K562 (cell line): ENCODE data around the gene SEC14L5.

Experiments used
- BRCA1 ChIP-seq, 2 experiments: fragments of 450-650 bp in 1 of 2; sonication (generic) in 1 of 2; formaldehyde crosslinking in 1 of 2; IDR thresholded peaks; 2 replicates each; pipeline versions ENCODE4 v1.5.0 to v1.6.1; 2017 to 2020; ENCODE audit warnings: mild to moderate bottlenecking in 1 of 2, missing genetic modification reagents in 1 of 2
- CEBPB ChIP-seq: fragments of 450-650 bp; IDR thresholded peaks from 2 replicates; pipeline ENCODE4 v1.6.1; 2016; ENCODE audit warnings: missing genetic modification characterization, missing compliant biosample characterization
- CTCF ChIP-seq, 3 experiments: IDR thresholded peaks in 2 of 3; conservative IDR thresholded peaks in 1 of 3; 2 replicates each; pipeline ENCODE4 v1.5.1; 2011 to 2012; ENCODE audit warnings: low read length in 3 of 3, mild to moderate bottlenecking in 3 of 3, control low read depth in 2 of 3, improper control_type of control experiment in 1 of 3, inconsistent platforms in 1 of 3, low read depth in 1 of 3, mixed read lengths in 1 of 3, moderate library complexity in 1 of 3; ENCODE audit not compliant: insufficient read depth in 2 of 3
- EGR1 ChIP-seq: fragments of 450-650 bp; conservative IDR thresholded peaks from 2 replicates; pipeline ENCODE4 v1.6.1; 2017; ENCODE audit warnings: mild to moderate bottlenecking
- GTF2F1 ChIP-seq: IDR thresholded peaks from 2 replicates; pipeline ENCODE4 v1.6.1; 2011; ENCODE audit warnings: low read depth, low read length, improper control_type of control experiment
- HINFP ChIP-seq: fragments of 450-650 bp; conservative IDR thresholded peaks from 2 replicates; pipeline ENCODE4 v1.6.1; 2016; ENCODE audit warnings: missing genetic modification characterization, low read depth, mild to moderate bottlenecking, control low read depth, missing compliant biosample characterization
- KAT2B ChIP-seq: IDR thresholded peaks from one replicate; pipeline ENCODE4 v1.6.1; 2012; ENCODE audit warnings: low read depth, mild to moderate bottlenecking, control low read depth, inconsistent platforms, low read length, moderate library complexity
- KLF13 ChIP-seq: fragments of 450-650 bp; IDR thresholded peaks from 2 replicates; pipeline ENCODE4 v1.6.1; 2016; ENCODE audit warnings: missing genetic modification characterization, low read depth, mild to moderate bottlenecking, missing compliant biosample characterization, moderate library complexity, borderline replicate concordance
- MAFK ChIP-seq: IDR thresholded peaks from 2 replicates; pipeline ENCODE4 v1.6.1; 2011; ENCODE audit warnings: low read length, improper control_type of control experiment
- ZNF212 ChIP-seq: fragments of 450-650 bp; formaldehyde crosslinking; IDR thresholded peaks from 2 replicates; pipeline ENCODE4 v1.4.0; 2020; ENCODE audit warnings: mild to moderate bottlenecking
- ZNF263 ChIP-seq: sonication (generic); formaldehyde crosslinking; IDR thresholded peaks from 2 replicates; pipeline ENCODE4 v1.8.0; 2022; ENCODE audit warnings: mild to moderate bottlenecking, missing genetic modification reagents, borderline replicate concordance
- ZNF778 ChIP-seq: fragments of 450-650 bp; formaldehyde crosslinking; IDR thresholded peaks from 2 replicates; pipeline ENCODE4 v1.4.0; 2020; ENCODE audit warnings: mild to moderate bottlenecking, moderate library complexity

- TF ChIP-seq CEBPB (tag) (no peak), ZNF778 (CRISPR knock-in tag) (no peak), KLF13 (tag) (no peak), EGR1 (no peak), GTF2F1 (no peak), HINFP (tag) (no peak), KAT2B (no peak), BRCA1 (IDR thresholded peaks at IDR 0.05) (no peak), BRCA1 (CRISPR knock-in tag; IDR thresholded peaks at IDR 0.05) (no peak), ZNF263 (CRISPR knock-in tag) (no peak), CTCF (IDR thresholded peaks at IDR 0.05 in 2 of 3, conservative IDR thresholded peaks at IDR 0.05 in 1 of 3; ENCODE audit: insufficient read depth in 2 of 3, low read depth in 1 of 3, low read length in 3 of 3) (no peak), ZNF212 (CRISPR knock-in tag) (no peak), MAFK (no peak)
Observed at GRCh38 chr16:4991754-4992153, 33.6 kb downstream of the SEC14L5 start.
